Measurements from ENCODE around the gene SLC25A27. TPM values are rescaled to one million over a fixed set of nuclear protein-coding genes. Genes with fewer than 3 reads are reported as not detected.

Gene SLC25A27, protein sequence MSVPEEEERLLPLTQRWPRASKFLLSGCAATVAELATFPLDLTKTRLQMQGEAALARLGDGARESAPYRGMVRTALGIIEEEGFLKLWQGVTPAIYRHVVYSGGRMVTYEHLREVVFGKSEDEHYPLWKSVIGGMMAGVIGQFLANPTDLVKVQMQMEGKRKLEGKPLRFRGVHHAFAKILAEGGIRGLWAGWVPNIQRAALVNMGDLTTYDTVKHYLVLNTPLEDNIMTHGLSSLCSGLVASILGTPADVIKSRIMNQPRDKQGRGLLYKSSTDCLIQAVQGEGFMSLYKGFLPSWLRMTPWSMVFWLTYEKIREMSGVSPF
- polyA plus RNA-seq (2011; rRNA removed) (3.5 and 4.7 TPM in 2 replicates), polyA plus RNA-seq (2017; fragmentation: RNase III; extraction: RNeasy Plus Mini Kit Qiagen cat#74134 plus additional on column Dnase treatment) (0.98 to 1.9 TPM (median 1.4 TPM) in 3 replicates), polyA minus RNA-seq (2011; rRNA and poly(A)+ RNA removed) (0.58 and 0.66 TPM in 2 replicates)
- 0.32 and 0.56 TPM in 2 replicates for polyA plus RNA-seq (2012; cell fraction: cytosol; rRNA removed)
- 1.2 and 3.4 TPM in 2 replicates for polyA plus RNA-seq (2012; cell fraction: nucleus; rRNA removed)

- H3K4me3 ChIP-seq = peak within 1 kb of the TSS; percentile 57
- ChIA-PET POLR2A (no interaction called here), CTCF (no interaction called here)
- TF ChIP-seq HDAC2 (IDR thresholded peaks at IDR 0.05) (peak; percentile 48; the same call in 1 of the 2 replicates), MYC (IDR thresholded peaks at IDR 0.05; ENCODE audit: borderline replicate concordance, low read length) (no peak)
- TF ChIP-seq, protein P1, sequence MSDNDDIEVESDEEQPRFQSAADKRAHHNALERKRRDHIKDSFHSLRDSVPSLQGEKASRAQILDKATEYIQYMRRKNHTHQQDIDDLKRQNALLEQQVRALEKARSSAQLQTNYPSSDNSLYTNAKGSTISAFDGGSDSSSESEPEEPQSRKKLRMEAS (IDR thresholded peaks at IDR 0.05) = peak; percentile 45; the same call in 1 of the 2 replicates
- TF ChIP-seq, protein P2, sequence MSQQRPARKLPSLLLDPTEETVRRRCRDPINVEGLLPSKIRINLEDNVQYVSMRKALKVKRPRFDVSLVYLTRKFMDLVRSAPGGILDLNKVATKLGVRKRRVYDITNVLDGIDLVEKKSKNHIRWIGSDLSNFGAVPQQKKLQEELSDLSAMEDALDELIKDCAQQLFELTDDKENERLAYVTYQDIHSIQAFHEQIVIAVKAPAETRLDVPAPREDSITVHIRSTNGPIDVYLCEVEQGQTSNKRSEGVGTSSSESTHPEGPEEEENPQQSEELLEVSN (IDR thresholded peaks at IDR 0.05; ENCODE audit: borderline replicate concordance, low read depth) = peak; percentile 65; the same call in 1 of the 2 replicates
- peak within 1 kb of the TSS; percentile 19 to 79 for H3K27ac ChIP-seq
- 2% methylated on average over 14 of the region's 72 CpGs for WGBS (ENCODE audit: missing lambda C conversion rate)
- H3K4me2 ChIP-seq = peak within 1 kb of the TSS; percentile 82
- DNase-seq (ENCODE audit: low read depth in 1 of 2, low spot score in 1 of 2) = peak; percentile 71 to 73
- no peak for FAIRE-seq
- peaks cover 10% of the 10 kb centered on the region; the same call in 2 of the 3 replicates for H3K4me1 ChIP-seq
- peak; percentile 99 to 100 for ATAC-seq
- H3K9me3 ChIP-seq = no peaks in the 10 kb centered on the region
Observed at GRCh38 chr6:46652603-46653438, at the start of gene SLC25A27, which contains the start of gene CYP39A1. Gene SLC25A27 (plus strand): TSS chr6:46652975. CDS start chr6:46653193, 218 bp downstream. Gene CYP39A1 (minus strand): TSS chr6:46652818. CDS start chr6:46652582, 236 bp downstream.

DNA sequence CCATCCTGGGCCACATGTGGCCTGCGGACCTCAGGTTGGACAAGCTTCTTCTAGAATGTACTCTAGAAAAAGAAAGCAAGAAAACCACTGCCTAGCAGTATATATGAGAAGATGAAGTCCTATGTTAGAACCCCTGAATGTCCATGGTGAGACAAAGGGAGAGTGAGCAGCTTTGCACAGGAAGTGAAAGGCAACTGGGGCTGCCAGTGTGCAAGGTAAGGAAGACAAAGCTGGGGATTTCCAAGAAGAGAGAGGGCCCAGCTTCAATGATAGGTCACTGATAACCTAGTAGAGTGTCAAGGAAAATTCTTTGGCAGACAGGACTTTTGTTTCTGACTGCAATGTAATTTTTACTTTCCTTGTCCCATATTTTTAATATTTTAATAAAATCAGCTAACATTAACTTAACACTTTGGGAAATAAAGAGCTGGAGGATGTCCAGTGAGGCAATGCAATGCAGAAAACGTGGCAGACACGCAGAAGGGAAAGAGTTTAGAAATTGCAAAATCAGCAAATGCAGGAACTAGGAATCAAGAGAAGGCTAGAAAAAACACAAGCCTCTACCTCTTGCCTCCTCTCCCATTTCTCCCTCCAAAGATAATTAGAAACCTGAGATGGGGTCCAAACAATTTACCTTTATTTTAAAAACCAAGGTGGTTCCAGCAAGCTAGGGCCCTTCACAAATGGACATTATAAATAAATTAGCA lies 47.5 kb upstream of the SLC25A27 start:
- ATAC-seq = no peak
- no peaks in the 10 kb centered on the region for H3K4me1 ChIP-seq
- no peak overlapping the region for H3K4me2 ChIP-seq
- ChIA-PET POLR2A (no interaction called here), CTCF (no interaction called here)
- FAIRE-seq = no peak
- no peaks in the 10 kb centered on the region for H3K9me3 ChIP-seq
- TF ChIP-seq SMC3 (IDR thresholded peaks at IDR 0.05) (no peak), SREBF2 (IDR thresholded peaks at IDR 0.05) (no peak), FOSB (CRISPR knock-in tag; IDR thresholded peaks at IDR 0.05) (no peak), NPAS2 (CRISPR knock-in tag; IDR thresholded peaks at IDR 0.05; ENCODE audit: borderline replicate concordance) (no peak), MAFK (IDR thresholded peaks at IDR 0.05; ENCODE audit: partially characterized antibody) (peak; percentile 31), ZNF302 (CRISPR knock-in tag; IDR thresholded peaks at IDR 0.05) (no peak), FOSL2 (IDR thresholded peaks at IDR 0.05) (no peak), FOSL2 (CRISPR knock-in tag; IDR thresholded peaks at IDR 0.05) (no peak)
- H3K4me3 ChIP-seq = no peak overlapping the region
- no peak for DNase-seq (ENCODE audit: low read depth in 1 of 2, low spot score in 1 of 2)
- no peak overlapping the region for H3K27ac ChIP-seq
- 22% methylated on average over 3 of the region's 3 CpGs for WGBS (ENCODE audit: missing lambda C conversion rate)

- H3K4me2 ChIP-seq = no peak overlapping the region
- H3K4me1 ChIP-seq = no peaks in the 10 kb centered on the region
- WGBS (ENCODE audit: missing lambda C conversion rate) = 11% methylated on average over 3 of the region's 3 CpGs
- no peaks in the 10 kb centered on the region for H3K9me3 ChIP-seq
- H3K27ac ChIP-seq = no peak overlapping the region
- POLR2A ChIA-PET = no interaction called here
- ATAC-seq (no peak), FAIRE-seq (no peak), DNase-seq (ENCODE audit: low read depth in 1 of 2, low spot score in 1 of 2) (no peak)
- H3K4me3 ChIP-seq = no peak overlapping the region
- TF ChIP-seq HEYL (CRISPR knock-in tag; IDR thresholded peaks at IDR 0.05) (no peak), CBX8 (IDR thresholded peaks at IDR 0.05) (no peak), HMGXB4 (CRISPR knock-in tag; IDR thresholded peaks at IDR 0.05; ENCODE audit: borderline replicate concordance) (no peak), NFE2L2 (conservative IDR thresholded peaks at IDR 0.05; ENCODE audit: low read length) (no peak)
- TF ChIP-seq, protein P3, sequence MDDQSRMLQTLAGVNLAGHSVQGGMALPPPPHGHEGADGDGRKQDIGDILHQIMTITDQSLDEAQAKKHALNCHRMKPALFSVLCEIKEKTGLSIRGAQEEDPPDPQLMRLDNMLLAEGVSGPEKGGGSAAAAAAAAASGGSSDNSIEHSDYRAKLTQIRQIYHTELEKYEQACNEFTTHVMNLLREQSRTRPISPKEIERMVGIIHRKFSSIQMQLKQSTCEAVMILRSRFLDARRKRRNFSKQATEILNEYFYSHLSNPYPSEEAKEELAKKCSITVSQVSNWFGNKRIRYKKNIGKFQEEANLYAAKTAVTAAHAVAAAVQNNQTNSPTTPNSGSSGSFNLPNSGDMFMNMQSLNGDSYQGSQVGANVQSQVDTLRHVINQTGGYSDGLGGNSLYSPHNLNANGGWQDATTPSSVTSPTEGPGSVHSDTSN (IDR thresholded peaks at IDR 0.05) = no peak
- CTCF ChIA-PET = no interaction called here
Observed at GRCh38 chr6:46606338-46606737, 46.4 kb upstream of the SLC25A27 start.
